Urothelium cell line (cell line): ENCODE measurements around the gene DDX27.
A peak's percentile ranks its signal among the peaks of the same experiment; 100 is the strongest.

Source experiments
- DNase-seq: peaks from one replicate; pipeline ENCODE4 v3.0.0; 2011; ENCODE audit warnings: low spot score, mixed read lengths
- FAIRE-seq: peaks from 2 replicates; lab custom pipeline; 2011; peaks lifted over from hg19 to GRCh38; lab: Jason Lieb, UNC

DDX27 gene

GRCh38 chr20:49276961-49277785 lies 58.0 kb downstream of the DDX27 start:
- DNase-seq (no peak), FAIRE-seq (no peak)

- FAIRE-seq, result no peak
- no peak for DNase-seq
Measured at GRCh38 chr20:49277786-49278035, 58.5 kb downstream of the DDX27 start.

- DNase-seq (peak; percentile 100), FAIRE-seq (peak; percentile 53)
Measured at GRCh38 chr20:49278036-49278817, 59.0 kb downstream of the DDX27 start, which contains the start of gene ZNFX1. Gene ZNFX1, minus strand, starts transcription at chr20:49278057. Its CDS starts 2,218 bp downstream, at chr20:49275839.

DNA sequence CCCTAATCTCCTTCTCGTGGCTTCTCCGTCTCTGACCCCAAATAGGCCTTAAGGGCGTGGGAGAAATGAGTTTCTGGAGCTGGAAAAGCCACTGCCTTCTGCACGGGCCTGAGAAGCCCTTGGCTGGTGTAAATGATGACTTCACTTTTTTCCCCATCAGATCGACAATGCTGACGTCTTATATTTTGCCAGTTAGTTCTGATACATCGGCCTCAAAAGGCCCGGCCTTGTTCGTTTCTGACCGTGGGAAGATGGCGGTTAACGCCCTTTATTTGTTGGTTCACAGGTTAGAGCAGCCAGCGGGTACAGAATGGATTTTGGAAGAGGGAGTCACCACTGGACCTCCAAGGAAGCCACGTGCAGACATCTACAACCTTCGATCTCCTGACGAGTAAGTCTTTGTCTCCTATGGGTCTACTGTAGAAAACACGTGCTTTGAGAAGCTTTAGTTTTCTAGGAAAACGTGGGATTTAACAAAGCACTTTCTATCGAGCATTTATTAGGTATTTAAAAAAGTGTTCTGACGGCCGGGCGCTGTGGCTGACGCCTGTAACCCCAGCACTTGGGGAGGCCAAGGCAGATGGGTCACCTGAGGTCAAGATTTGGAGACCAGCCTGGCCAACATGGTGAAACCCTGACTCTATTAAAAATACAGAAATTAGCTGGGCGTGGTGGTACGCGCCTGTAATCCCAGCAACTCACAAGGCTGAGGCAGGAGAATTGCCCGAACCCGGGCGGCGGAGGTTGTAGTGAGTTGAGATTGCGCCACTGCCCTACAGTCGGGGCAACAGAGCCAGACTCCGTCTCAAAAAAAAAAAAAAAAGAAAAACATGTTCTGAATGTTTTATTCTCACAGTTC lies 59.8 kb downstream of the DDX27 start:
- FAIRE-seq (no peak), DNase-seq (no peak)

- DNase-seq (no peak), FAIRE-seq (no peak)
Measured at GRCh38 chr20:49279677-49280462, 60.7 kb downstream of the DDX27 start.

DNA sequence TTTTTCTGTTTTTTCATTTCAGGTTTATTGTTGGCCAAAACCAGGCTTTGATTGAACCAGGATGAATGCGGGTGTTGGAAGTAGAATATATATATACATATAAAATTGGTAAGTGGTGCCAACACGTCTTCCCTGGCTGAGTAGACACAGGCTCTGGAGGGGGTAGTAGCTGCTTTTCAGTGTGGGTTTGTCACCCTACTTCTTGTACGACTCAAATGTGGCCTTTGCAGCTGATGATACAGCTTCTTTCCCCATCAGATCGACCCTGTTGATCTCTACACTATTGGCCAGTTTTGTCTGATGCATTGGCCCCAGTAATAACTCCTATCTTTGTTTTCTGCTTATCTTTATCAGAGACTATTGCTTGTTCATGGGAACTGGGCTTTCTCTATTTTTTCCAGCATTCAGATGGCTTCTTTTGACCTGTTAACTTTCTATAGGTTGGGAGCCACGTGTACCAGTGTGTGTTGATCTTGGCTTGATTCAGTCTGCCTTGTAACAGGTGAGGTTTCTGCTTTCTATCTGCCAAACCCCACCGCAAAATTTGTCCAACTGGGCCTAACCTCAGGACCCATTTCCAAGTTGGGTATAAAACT lies 61.3 kb downstream of the DDX27 start:
- DNase-seq (no peak), FAIRE-seq (no peak)

DNA sequence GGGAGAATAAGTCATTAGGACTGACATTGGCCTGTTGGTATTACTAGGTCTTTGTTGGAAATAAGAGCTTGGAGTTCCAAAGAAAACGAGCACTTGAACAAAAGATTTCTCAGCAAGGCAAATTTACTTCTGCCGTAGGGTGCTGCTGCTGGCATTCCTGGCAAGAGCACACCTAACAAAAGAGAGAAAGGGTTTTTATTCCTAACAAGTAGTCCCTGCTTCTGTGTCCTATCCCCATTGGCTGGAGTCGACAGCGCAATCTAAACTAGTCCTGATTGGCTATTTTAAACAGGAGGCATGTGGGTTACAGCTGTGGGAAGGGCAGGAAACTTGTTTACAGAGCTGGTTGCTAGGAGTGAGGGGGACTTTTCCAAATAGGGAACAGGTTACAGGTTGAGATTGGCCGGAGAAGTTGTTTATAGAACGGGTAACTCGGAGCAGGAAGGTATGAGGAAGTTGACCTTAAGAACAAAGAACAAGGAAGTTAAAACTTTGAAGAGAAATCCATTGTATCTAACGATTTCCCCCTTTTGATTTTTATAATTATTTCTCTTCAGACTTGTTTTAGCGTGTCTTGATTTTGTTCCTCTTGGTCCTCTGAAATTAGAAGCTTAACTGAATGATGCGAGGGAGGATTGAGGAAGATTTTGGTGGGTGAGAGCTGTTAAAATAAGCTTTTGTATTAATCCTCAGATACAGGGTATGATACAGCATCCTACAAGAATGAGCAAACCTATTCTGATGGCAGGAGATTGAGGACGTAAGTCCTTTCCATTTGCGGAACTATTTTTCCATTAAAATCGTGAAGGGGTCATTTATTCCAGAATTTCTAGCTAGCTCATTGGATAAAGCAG lies 62.1 kb downstream of the DDX27 start:
- peak; percentile 61 for DNase-seq
- FAIRE-seq, result no peak

GRCh38 chr20:49281913-49282467 lies 62.8 kb downstream of the DDX27 start:
- no peak for DNase-seq
- FAIRE-seq, result no peak

GRCh38 chr20:49282584-49283171 lies 63.5 kb downstream of the DDX27 start:
- DNase-seq, result no peak
- FAIRE-seq, result no peak

DNA sequence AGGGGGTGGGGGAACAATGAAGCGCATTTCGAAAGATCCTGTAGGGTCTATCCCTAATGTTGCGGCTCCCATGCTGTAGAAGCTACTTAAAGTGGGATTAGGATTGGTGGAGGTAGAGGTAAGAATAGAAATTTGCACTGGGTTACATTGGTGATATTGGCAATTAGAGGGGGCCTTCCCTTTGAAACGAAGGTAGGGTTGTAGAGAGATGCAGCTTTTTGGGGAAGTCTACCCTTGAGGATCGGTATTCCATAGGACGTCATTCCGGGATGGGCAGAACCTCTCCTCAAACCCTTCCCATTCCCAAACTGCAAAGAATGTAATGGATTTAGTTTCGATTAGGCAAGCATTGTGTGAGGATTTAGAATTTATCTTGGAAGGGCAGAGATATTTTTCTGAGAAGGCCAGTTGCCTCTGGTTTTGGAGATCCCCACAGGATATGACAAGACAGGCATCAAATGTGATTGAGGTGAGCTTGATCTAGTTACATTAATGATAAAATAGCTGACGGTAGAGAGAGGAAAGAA lies 64.0 kb downstream of the DDX27 start:
- DNase-seq (no peak), FAIRE-seq (no peak)

DNA sequence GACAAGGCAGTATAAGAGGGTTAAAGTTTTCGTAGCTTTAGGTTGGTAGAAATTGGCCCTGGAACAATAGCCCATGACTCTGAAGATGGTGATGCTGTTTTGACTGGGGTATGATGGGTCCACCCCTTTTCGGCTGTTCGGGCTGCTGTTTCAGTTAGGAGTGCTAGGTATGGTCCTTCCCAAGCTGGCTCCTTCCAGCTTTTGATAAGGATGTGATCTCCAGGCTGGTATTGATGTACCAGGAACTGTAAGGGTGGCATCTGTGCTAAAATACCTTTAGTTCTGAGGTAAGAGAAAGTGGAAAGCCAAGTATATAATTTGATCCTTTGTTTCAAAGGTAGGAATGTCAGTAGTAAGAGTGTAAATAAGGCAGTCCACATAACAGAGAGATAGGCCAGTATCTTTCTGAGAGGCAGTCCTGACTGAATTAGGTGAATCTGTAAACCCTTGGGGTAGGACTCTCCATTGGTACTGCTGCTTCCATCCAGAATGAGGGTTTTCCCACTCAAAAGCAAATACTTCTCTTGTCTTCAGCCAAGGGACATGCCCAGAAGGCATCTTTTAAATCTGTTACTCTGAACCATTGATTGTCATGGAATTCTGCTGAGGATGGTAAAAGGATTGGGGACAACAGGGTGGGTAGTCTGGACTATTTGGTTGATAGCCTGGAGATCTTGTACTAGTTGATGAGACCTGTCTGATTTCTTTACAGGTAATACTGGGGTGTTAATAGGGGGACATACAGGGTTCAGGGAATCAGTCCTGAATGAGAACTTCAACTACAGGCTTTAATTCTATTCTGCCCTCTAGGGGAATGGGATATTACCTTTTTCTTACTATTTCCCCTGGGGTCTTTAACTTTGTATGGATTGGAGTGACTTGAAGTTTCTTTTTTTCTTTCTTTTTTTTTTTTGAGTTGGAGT lies 64.7 kb downstream of the DDX27 start:
- DNase-seq (no peak), FAIRE-seq (no peak)

GRCh38 chr20:49284818-49285217 lies 65.6 kb downstream of the DDX27 start:
- FAIRE-seq, result no peak

GRCh38 chr20:49285233-49285668 lies 66.0 kb downstream of the DDX27 start:
- no peak for FAIRE-seq
- DNase-seq, result no peak

More at GRCh38 chr20:49284818-49285217, 65.6 kb downstream of the DDX27 start:
- DNase-seq, result no peak

DNA sequence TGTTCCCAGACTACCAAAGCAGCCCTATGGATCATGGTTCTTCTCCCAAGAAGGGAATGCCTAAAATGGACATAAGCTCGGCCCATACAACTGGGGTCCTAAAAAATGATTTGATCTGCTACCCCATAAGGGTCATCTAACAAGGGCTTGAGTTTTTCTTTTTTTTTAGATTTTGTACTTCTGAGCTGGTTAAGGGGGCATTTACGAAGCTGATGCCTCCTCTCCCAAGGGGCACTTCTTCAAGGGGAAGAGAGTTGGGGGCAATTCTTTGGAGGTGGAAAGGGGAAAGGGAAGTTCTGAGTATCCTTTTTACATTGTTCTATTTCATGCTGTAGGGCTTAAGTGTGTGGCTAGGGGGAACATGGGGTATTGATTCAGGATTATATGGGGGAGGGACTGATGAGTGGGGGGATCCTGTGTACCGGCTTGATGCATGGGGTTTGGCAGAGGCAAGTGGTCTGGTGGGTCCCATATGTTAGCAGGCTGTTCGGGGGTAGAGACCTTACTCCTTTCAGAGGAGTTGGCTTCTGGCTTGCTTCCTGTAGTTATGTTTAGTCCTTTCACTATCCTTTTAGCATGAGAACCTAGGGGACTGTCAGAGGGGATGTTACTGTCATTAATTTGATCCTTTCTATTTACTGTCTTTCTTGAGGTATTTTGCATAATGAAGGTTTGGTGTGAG lies 66.7 kb downstream of the DDX27 start:
- no peak for DNase-seq
- FAIRE-seq, result no peak

DNA sequence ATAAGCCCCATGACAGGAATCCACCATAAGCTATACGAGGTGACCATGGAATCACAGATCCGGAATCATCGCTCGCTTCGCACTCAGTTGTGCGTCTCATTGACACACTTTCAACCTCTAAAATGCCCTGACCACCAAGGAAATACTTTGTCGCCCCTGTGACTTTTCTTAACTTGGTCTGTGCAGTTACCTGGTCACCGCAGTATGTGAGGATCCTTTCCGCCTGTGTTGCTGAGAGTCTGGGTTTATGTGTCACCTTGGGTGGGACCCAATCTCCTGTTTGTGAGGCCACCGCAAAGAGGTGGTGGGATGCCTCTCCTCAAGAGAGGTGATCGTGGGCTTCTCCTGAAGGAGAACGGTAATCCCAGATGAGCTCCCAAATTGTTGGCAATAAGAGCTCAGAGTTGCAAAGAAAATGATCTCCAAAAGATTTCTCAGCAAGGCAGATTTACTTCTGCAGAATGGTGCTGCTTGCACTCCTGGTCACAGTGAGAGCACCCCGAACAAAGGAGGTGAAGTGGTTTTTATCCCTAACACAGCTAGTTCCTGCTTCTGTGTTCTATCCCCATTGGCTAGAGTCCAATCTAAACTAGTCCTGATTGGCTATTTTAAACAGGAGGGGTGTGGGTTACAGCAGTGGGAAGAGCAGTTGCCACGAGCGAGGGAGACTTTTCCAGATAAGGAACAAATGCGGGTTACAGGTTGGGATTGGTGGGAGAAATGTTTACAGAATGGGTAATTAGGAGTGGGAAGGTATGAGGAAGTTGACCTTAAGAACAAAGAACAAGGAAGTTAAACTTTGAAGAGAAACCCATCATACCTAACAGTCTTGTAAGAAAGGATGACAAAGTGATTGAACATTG lies 67.7 kb downstream of the DDX27 start:
- DNase-seq (no peak), FAIRE-seq (peak; percentile 42)
